HK-2 (cell line): Measurements from ENCODE around the gene RMDN3.

ENCODE experiments used
- DNase-seq: peaks from one replicate; pipeline ENCODE4 v3.0.0-alpha.2; 2018; ENCODE audit not compliant: unreplicated experiment

Gene RMDN3

GRCh38 chr15:40693904-40694687, 61.0 kb downstream of the RMDN3 start:
- DNase-seq = peak; percentile 31

GRCh38 chr15:40691737-40692136, 63.3 kb downstream of the RMDN3 start:
- no peak for DNase-seq

- no peak for DNase-seq
Observed at GRCh38 chr15:40688932-40689799, 65.9 kb downstream of the RMDN3 start.
